Kidney (tissue), 14 donors: ENCODE data around the gene CHL1. TPM values are rescaled to one million over a fixed set of nuclear protein-coding genes. Genes with fewer than 3 reads are reported as not detected.
A peak's percentile ranks its signal among the peaks of the same experiment; 100 is the strongest.

Experiments
- DNase-seq, 5 donors: peaks; one replicate each; pipeline ENCODE4 v3.0.0-alpha.2; 2013 to 2020
- FAIRE-seq: peaks from 2 replicates; lab custom pipeline; 2012; peaks lifted over from hg19 to GRCh38; lab: Jason Lieb, UNC
- H3K27ac ChIP-seq, 2 donors: one replicate each; pipeline ENCODE4 v1.7.0; 2013; ENCODE audit warnings: low read depth in 2 of 2, low read length in 2 of 2, inconsistent platforms in 1 of 2
- H3K27me3 ChIP-seq: one replicate; pipeline ENCODE4 v1.7.1; 2013; ENCODE audit warnings: low read length, inconsistent platforms; ENCODE audit not compliant: control insufficient read depth, insufficient read depth
- H3K36me3 ChIP-seq, 3 donors: one replicate each; pipeline versions ENCODE4 v1.7.0 to v1.7.1; 2013; ENCODE audit warnings: low read length in 3 of 3, control low read depth in 1 of 3, inconsistent platforms in 1 of 3; ENCODE audit not compliant: insufficient read depth in 3 of 3, control insufficient read depth in 2 of 3
- H3K4me1 ChIP-seq, 3 donors: one replicate each; pipeline versions ENCODE4 v1.7.0 to v1.7.1; 2013; ENCODE audit warnings: low read length in 3 of 3, inconsistent platforms in 1 of 3, low read depth in 1 of 3; ENCODE audit not compliant: control insufficient read depth in 2 of 3, insufficient read depth in 2 of 3
- H3K4me3 ChIP-seq, 3 donors: one replicate each; pipeline versions ENCODE4 v1.7.0 to v1.8.1; 2013; ENCODE audit warnings: low read length in 3 of 3, control low read depth in 1 of 3, inconsistent platforms in 1 of 3
- H3K9ac ChIP-seq, 3 donors: one replicate each; pipeline versions ENCODE4 v1.7.0 to v1.7.1; 2013; ENCODE audit warnings: low read length in 3 of 3, control low read depth in 1 of 3, inconsistent platforms in 1 of 3
- H3K9me3 ChIP-seq, 3 donors: one replicate each; pipeline versions ENCODE4 v1.7.0 to v1.7.1; 2013; ENCODE audit warnings: low read length in 3 of 3, control low read depth in 1 of 3, inconsistent platforms in 1 of 3; ENCODE audit not compliant: control insufficient read depth in 2 of 3, insufficient read depth in 1 of 3
- intact Hi-C: fragments of 100-400 bp; cut with DNase I; formaldehyde crosslinking; loops from one replicate; pipeline ENCODE4 v1.11.1; 2022
- polyA plus RNA-seq: library from polyadenylated mRNA; stranded (reverse); fragments of 350-450 nt; fragmentation: Illumina TruSeq; extraction: RNeasy Lipid Tissue Mini Kit (QIAGEN cat#74804); gene quantifications from one replicate; pipeline ENCODE4 v1.2.3, GENCODE V29; 2014; ENCODE audit warnings: low read depth, low replicate concordance; ENCODE audit not compliant: insufficient read depth
- total RNA-seq: library from RNA; stranded (reverse); fragmentation: NEBNext Ultra II Directional; extraction: Animal tissue kit (Norgen Biotek cat#: 25700); gene quantifications from one replicate; pipeline ENCODE4 v1.2.1, GENCODE V29; 2021
- TF ChIP-seq, protein P1 (sequence below): IDR thresholded peaks from 3 replicates; pipeline ENCODE4 v1.5.1; 2012; ENCODE audit warnings: mild to moderate bottlenecking, moderate library complexity, borderline replicate concordance; ENCODE audit not compliant: insufficient read depth; ENCODE audit errors: extremely low read depth
- donor health status: control.
- donor health status: control.
- donor health status: control.
- donor health status: control.
- donor health status: control.
- donor health status: DM: yes; HTN: yes; CAD: no.
- donor health status: Normal renal cell carcinoma (clear cell type).

CHL1 gene
- total and polyA plus RNA-seq, 2 donors from 2014 or later, result 10.6 to 109 TPM

DNA sequence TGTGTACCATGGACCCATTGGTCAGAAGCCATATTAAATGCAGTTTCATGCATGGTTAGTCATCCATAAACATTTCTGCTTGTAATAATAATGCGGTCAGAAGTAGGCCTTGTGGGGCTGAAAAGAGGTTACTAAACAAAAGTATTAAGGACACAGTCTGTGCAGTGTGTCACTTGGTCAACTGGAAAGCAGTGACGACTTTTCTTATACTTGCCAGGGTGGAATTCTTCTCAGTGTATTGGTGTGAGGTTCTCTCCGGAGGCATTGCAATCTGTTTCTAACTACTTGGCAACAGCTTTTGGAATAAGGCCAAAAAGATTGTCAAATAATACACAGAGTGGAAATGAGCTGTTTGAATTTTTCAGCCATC lies 46.8 kb downstream of the CHL1 start:
- Histone ChIP-seq H3K36me3 (no peaks in the 10 kb centered on the region), H3K9ac (no peak overlapping the region), H3K27me3 (no peaks in the 10 kb centered on the region), H3K4me1 (peaks cover 0 to 14% (median 2%) of the 10 kb centered on the region in 3 donors), H3K9me3 (no peaks in the 10 kb centered on the region), H3K27ac (peak overlapping the region in 1 of 2 donors; percentile 24), H3K4me3 (no peak overlapping the region)
- FAIRE-seq (no peak), DNase-seq (peak in 3 of 5 donors; percentile 10 to 43 (median 41))
- TF ChIP-seq, protein P1, sequence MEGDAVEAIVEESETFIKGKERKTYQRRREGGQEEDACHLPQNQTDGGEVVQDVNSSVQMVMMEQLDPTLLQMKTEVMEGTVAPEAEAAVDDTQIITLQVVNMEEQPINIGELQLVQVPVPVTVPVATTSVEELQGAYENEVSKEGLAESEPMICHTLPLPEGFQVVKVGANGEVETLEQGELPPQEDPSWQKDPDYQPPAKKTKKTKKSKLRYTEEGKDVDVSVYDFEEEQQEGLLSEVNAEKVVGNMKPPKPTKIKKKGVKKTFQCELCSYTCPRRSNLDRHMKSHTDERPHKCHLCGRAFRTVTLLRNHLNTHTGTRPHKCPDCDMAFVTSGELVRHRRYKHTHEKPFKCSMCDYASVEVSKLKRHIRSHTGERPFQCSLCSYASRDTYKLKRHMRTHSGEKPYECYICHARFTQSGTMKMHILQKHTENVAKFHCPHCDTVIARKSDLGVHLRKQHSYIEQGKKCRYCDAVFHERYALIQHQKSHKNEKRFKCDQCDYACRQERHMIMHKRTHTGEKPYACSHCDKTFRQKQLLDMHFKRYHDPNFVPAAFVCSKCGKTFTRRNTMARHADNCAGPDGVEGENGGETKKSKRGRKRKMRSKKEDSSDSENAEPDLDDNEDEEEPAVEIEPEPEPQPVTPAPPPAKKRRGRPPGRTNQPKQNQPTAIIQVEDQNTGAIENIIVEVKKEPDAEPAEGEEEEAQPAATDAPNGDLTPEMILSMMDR, result no peak
- intact Hi-C loops, result no loop called here

DNA sequence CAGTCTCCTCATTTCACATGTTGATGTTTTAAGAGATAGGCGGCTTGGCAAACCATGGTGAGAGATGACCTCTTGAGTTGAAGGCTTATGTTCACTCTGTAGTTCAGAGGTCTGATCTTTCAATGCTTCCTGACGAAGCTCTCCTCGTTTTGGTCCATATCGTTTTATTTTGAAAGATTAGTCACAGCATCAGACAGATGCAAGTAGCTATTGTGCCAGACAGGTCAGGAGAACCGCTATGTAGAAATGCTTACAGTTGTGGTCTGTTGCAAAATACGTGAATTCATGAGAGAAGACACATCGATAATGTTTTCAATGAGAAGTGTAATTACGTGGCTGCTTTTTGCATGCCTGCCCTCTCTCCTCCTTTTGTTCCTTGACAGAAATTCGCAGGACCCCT lies 47.5 kb downstream of the CHL1 start:
- peaks cover 0 to 14% (median 2%) of the 10 kb centered on the region in 3 donors for H3K4me1 ChIP-seq
- intact Hi-C loops, result no loop called here
- TF ChIP-seq, protein P1, result no peak
- no peak for DNase-seq
- H3K9me3 ChIP-seq, result no peaks in the 10 kb centered on the region
- H3K27me3 ChIP-seq, result no peaks in the 10 kb centered on the region
- H3K36me3 ChIP-seq, result no peaks in the 10 kb centered on the region
- no peak overlapping the region for H3K27ac ChIP-seq
- FAIRE-seq, result no peak
- no peak overlapping the region for H3K4me3 ChIP-seq
- H3K9ac ChIP-seq, result no peak overlapping the region

DNA sequence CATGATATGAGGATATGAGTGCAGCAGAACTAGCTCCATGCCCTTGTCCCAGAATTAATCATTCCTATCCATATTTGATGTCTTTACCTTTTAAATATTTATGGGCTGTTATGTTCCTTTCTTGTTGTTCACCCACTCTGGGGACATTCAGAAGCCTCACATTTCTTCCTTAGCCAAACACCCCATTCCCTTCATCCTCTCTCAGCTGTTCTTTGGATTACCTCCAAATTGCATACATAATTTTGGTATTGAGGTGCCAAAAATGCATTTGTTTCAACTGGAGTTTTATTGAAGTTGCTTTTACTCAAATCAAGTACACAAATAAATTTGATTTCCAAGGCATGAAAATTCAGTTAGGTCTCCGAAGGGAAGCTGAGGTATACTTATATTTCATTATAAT lies 51.4 kb downstream of the CHL1 start:
- intact Hi-C loops, result no loop called here
- no peak for DNase-seq
- H3K4me3 ChIP-seq, result no peak overlapping the region
- H3K27me3 ChIP-seq, result no peaks in the 10 kb centered on the region
- H3K9me3 ChIP-seq, result no peaks in the 10 kb centered on the region
- no peak overlapping the region for H3K27ac ChIP-seq
- H3K4me1 ChIP-seq, result peaks cover 0 to 18% (median 2%) of the 10 kb centered on the region in 3 donors
- FAIRE-seq, result no peak
- H3K36me3 ChIP-seq, result no peaks in the 10 kb centered on the region
- TF ChIP-seq, protein P1, result no peak
- H3K9ac ChIP-seq, result no peak overlapping the region
